A204.1 (cell line): ENCODE data around the gene UBE2N.
"Not testable (repeated sequence)": the region's sequence is repeated elsewhere in the genome, so short reads cannot be mapped to it uniquely, and the experiment has no call there.

Experiments used
- FAIRE-seq: peaks from 2 replicates; lab custom pipeline; 2012; peaks lifted over from hg19 to GRCh38; lab: Jason Lieb, UNC

Gene UBE2N

GRCh38 chr12:93379326-93379980, 62.3 kb downstream of the UBE2N start:
- no peak for FAIRE-seq

GRCh38 chr12:93378998-93379325, 62.8 kb downstream of the UBE2N start:
- no peak for FAIRE-seq

GRCh38 chr12:93378196-93378997, 63.4 kb downstream of the UBE2N start:
- FAIRE-seq, result not testable (repeated sequence)

- no peak for FAIRE-seq
Measured at GRCh38 chr12:93377252-93378195, 64.2 kb downstream of the UBE2N start, which contains the start of gene NUDT4. TSS of gene NUDT4 (plus strand) at chr12:93377925. CDS start at chr12:93378323, 398 bp downstream.

GRCh38 chr12:93376436-93377251, 65.1 kb downstream of the UBE2N start:
- FAIRE-seq, result no peak

GRCh38 chr12:93375906-93376305, 65.8 kb downstream of the UBE2N start:
- no peak for FAIRE-seq

- no peak for FAIRE-seq
Measured at GRCh38 chr12:93373961-93374656, 67.6 kb downstream of the UBE2N start.

- no peak for FAIRE-seq
Measured at GRCh38 chr12:93370947-93371346, 70.8 kb downstream of the UBE2N start.

GRCh38 chr12:93369505-93369904, 72.2 kb downstream of the UBE2N start:
- no peak for FAIRE-seq

GRCh38 chr12:93368766-93369165, 73.0 kb downstream of the UBE2N start:
- FAIRE-seq, result no peak

GRCh38 chr12:93366422-93366821, 75.3 kb downstream of the UBE2N start:
- no peak for FAIRE-seq

- FAIRE-seq, result no peak
Measured at GRCh38 chr12:93365616-93366405, 75.9 kb downstream of the UBE2N start.

GRCh38 chr12:93363841-93364297, 77.9 kb downstream of the UBE2N start:
- no peak for FAIRE-seq

GRCh38 chr12:93361151-93361919, 80.4 kb downstream of the UBE2N start:
- no peak for FAIRE-seq

- FAIRE-seq, result no peak
Measured at GRCh38 chr12:93360688-93361087, 81.1 kb downstream of the UBE2N start.

GRCh38 chr12:93358821-93359220, 82.9 kb downstream of the UBE2N start:
- no peak for FAIRE-seq

GRCh38 chr12:93358058-93358457, 83.7 kb downstream of the UBE2N start:
- FAIRE-seq, result no peak

GRCh38 chr12:93356214-93356613, 85.5 kb downstream of the UBE2N start:
- FAIRE-seq, result no peak
